ENCODE results near the gene ABO.
"Not testable (repeated sequence)": the region's sequence is repeated elsewhere in the genome, so short reads cannot be mapped to it uniquely, and the experiment has no call there.

ABO gene

DNA sequence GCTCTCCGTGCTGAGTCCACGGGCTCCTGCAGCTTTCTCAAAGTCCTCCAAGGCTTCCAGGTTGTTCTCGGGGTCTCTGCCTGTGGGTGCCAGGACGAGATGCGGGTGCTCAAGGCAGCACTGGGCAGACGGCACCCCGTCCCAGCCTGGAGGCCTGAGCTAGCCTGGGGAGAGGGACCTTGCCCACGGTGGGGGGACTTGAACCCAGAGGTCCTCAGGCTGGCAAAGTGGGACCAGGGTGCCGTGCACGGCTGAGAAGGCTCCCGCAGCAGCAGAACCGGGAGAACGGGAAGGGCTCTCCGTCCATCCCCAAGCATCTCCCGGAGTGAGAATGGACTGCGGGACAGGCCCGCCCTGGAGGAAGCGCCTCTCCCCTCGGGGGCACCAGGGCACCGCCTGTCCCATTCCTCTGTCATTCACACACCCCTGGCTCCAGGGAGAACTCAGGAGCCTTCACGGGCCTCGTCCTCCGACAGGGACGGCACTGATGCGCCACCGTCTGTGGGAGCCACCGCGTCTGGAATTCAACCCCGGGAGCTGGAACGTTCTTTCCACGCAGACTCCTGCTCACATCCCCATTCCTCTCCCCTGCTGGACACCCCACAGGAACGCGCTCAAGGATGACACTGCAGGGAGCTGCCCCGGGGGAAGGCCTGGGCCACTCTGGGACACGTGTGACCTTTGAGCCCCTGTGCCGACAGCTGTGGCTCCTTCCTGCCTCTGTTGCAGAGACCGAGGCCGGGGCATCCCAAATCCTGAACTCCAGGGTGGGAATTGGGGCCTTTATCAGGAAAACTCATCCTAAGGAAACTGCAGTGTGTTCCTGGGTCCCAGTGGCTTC is 49.6 kb downstream of the ABO start:
- DNase-seq (ENCODE audit: low read depth), result no peak

DNA sequence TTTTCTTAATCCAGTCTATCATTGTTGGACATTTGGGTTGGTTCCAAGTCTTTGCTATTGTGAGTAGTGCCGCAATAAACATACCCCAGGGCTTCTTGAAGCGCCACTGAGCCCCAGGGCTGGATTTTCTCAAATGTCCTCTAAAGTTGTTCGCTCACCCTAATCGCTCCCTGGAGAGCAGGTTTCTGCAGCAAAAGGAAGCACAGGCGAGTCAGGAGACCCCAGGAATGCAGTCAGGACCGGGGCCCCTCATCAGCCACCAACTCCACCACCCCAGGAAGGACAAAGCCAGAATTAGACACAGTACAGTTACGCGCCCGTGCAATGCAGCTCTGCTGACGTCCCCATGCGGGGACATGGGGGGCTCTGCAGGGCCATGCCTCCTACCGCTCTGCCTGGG is 50.2 kb downstream of the ABO start:
- no peak for DNase-seq (ENCODE audit: low read depth)

DNA sequence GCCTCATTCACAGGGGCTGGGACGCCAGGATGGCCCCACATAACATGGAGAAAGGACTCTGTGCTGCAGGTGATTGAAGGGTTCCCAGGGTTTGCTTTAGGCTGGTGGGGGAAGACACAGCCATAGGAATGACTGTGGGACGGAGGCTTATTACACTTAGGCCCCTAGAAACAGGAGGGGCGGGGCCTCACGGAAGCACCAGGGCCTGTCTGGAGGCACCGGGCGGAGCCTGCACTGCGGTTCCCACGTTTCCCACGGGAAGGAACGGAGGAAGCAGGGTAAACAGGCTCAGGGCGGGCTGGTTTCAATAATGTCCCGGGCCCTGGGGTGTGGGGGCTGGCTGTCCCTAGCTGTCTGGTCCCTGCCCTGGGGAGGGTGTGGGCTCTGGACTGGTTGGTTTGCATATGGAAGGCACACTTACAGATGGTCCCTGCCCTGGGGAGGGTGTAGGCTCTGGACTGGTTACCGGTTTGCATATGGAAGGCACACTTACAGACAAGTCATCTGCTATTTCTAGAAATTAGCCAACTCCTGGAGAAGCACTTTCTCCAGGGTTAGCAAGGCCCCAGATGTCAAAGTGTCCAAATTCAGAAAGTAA is 51.7 kb downstream of the ABO start:
- not testable (repeated sequence) for DNase-seq (ENCODE audit: low read depth)

DNA sequence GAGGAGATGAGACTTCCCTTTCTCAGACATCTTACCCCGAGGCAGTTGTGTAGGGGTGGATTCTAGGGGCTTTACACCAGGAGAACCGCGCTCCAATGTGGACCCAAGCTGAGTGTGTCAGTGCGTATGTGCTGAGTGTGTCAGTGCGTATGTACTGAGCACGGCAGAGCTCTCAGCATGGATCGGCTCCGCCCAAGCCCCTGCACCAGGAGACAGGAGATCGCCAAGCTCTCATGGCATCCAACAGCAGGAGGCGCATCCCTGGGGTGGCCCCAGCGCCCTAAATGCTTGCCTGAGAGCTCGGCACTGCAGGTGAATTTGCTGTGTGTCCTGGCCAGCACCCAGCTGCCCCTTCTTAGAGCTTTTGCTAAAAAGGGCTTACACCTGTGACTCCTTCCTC is 53.0 kb downstream of the ABO start:
- DNase-seq (ENCODE audit: low read depth), result not testable (repeated sequence)

DNA sequence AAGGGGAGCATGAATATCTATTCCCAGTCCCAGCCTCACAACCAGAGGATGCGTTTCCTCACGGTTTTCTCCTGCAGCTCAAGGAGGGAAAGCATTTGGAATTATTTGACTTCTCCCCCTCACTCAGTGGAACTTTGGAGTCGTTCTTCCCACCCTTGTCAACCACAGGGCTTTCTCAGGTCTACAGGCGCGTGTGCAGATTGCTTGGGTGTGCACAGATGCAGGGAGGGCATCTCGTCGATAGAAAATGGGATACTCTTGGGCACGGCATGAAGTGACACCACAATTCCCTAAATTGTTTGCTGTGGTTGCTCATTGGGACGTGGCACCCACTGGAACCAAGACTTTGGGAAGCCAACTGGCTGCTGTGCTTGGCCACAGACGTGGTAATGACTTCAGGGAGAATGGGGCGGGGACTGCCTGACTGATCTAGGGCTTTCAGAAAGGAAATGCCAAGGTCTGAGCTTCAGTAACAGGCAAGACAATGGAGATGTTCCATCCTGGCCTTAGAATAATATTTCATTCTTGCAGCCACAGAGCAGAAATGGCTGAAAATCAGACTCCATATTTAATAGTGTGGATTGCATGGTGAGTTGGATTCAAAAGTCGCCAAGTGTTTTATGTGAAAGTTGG is 53.7 kb downstream of the ABO start:
- no peak for DNase-seq (ENCODE audit: low read depth)

DNA sequence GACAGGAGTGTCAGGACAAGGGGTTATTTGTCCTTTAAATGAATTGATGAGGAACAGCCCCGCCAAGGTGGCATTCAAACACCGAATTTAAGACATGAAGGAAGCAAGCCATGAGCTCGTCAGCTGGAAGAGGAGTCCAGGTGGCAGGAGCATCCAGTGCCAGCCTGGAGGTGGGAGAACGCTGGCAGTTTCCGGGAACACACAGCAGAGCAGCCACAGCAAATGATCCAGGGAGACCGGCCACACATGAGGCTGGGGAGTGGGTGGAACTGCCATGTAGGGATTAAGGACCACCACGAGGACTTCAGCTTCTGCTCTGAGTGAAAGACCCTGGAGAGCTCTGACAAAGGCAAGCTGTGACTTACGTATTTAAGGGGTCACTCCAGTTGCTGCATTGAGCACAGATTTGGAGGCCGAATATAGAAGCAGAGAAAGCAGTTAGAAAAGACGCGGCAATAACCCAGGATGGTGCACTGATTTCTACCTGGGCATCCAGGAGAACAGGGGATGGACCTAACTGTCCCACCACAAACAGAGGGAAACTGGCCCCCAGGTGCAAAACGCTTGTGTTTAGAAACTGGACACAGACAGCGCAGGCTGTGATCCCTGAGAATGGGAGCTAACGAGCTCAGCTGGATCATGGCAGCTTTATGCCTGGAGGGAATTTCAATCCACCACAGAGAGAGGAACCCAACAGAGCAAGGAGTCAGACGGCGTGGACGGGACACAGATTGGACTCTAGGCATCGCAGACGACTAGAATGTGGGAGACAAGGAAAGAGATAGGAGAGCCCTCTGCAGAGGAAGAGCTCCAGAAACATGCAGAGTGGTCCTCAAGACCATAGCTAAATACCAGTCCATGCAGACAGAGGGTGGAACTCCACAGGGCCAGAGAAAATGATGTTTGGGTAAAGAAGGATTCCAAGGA is 56.7 kb downstream of the ABO start:
- DNase-seq (ENCODE audit: low read depth), result not testable (repeated sequence)

DNA sequence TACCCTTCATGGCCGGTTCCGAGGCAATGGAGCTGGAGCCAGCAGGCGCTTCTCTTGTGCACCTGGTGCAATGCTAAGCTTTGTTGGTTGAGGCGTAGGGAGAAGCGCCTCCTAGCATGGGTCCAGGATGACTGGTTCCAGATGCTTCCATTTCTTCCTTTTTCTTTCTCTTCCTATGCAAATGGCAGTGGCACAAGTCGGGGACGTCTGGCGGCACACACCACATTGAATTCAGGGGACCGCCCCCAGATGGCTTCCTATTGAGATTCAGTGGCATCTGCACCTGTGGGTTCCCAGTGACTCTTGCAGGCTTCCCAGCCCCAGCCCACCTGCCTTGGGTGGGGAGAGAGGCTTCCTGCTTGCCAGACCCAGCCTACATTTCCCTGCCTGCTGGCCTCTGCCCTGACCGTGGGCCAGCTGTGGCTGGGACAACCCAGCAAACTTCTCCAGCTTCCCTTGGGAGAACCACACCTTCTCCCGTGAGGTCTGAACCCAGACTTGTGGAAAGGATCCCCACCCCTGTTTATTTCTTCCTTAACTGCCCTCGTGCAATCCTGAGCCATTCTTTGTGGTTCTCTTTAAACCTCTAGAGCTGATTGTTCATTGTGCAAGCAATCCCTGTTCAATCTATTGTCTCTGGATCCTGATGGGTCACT is 57.5 kb downstream of the ABO start:
- DNase-seq (ENCODE audit: low read depth), result not testable (repeated sequence)

DNA sequence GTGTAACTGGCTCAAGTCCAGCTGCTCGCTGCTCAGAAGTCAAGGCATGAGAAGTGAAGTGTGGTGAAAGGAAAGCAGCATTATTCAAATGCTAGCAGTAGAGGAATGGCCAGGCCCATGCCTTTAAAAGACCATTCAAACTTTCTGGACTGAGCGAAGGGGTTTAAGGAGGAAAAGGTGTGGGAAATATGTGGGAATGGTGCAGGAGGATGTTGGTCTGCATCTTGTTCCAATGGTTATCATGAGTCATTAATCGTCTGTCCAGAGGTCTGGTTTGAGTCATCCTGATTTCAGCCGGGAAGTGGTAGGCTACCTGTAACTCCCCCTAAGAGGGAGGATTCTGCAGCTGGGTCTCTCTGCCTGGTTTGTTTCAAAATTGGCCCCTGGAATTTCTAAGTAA is 60.7 kb downstream of the ABO start:
- DNase-seq (ENCODE audit: low read depth), result not testable (repeated sequence)

DNA sequence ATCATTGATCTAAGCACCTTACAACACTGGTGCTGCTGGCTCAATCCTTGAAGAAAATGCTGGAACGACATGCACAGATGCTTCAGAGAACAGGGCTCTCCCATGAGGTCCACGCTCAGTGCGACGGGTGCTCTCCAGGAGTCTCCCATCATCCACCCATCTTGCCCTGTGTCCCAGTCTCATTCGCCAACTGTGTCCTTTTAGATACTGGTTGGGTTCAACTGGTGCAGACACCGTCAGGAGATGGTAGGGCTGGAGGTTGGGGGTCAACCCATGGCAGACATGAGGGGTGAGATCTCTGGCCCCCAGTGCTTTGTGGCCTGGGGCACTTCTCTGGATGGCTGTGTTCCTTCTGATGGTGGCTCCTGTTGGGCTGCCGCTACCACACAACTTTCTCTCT is 64.4 kb downstream of the ABO start:
- DNase-seq (ENCODE audit: low read depth), result no peak

DNA sequence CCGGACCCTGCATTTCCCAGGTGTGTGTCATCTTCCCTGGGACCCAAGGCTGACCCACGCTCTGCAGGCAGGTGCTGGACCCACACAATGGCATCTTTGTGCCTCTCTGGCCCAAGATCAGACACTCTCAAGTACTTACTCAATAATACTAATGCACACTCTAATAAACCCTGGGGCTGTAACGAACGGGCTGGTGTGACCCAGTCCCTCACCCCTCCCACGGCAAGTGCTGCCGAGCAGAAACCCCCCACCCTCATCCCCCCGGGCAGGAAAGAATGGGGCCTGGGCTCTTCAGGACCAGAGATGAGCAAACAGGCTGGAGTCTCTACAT is 64.8 kb downstream of the ABO start:
- DNase-seq (ENCODE audit: low read depth), result no peak

DNA sequence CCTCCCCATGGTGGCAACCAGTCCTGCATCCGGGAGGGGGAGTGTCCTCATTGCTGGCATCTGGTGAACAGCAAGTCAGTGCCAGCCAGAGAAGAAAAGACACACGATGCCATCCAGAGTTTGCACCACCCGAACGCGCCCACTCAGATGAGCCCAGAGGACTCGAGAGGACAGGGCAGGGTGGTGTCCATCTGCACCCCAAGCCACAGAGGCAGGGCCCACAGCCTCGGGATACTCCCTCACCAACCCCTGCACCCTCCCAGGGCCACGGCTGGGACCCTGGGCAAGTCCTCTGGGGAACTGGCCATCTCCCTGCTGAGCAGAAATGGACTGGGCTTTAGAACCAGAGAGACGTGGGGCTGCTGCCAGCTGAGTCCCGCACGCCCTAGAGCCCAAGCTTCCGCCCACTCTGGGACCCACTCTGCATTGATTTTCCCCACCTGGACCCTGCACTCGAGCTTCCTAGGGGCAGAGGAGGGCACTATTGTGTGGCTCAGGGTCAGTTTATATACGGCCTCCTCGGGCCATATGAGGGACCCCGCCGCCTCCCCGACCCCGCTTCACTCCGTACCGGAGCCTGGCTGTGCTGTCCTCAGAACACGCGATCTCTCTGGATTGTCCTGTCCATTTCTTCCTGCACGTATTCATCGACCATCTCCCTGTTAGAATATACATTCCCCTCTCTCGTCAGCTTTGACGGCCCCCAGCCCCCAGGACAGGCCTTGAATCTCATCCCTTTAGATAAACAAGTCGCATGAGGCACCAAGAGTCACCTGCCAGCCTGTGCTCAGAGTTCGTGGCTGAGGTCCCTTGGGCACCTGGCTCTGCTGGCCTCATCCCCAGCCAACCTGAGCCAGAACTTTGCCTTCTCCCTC is 65.4 kb downstream of the ABO start:
- DNase-seq (ENCODE audit: low read depth), result not testable (repeated sequence)

DNA sequence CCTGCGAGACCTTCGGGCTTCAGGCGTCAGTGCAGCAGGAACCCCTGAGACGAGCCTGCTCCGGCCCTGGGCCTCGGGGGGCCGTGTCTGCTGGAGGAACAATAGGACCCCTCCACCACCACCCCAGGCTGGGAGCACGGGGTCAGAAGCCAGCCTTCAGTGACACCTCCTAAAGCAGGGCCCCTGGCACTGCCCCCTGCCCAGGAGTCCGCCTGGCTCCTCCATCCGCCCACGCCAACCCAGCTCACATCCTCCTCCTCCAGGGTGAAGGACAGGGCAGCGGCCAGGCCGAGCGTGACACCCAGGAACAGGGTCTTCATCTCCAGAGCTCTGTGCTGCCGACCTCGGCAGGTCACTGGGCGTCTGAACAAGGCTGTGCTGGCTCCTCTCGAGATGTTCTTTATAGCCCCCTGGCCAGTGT is 66.1 kb downstream of the ABO start, which contains the start of gene OBP2B:
Gene OBP2B (minus strand): TSS at position 371 of the 421 bp plus-strand sequence. CDS start 51 bp downstream, at position 320.
- not testable (repeated sequence) for DNase-seq (ENCODE audit: low read depth)

DNA sequence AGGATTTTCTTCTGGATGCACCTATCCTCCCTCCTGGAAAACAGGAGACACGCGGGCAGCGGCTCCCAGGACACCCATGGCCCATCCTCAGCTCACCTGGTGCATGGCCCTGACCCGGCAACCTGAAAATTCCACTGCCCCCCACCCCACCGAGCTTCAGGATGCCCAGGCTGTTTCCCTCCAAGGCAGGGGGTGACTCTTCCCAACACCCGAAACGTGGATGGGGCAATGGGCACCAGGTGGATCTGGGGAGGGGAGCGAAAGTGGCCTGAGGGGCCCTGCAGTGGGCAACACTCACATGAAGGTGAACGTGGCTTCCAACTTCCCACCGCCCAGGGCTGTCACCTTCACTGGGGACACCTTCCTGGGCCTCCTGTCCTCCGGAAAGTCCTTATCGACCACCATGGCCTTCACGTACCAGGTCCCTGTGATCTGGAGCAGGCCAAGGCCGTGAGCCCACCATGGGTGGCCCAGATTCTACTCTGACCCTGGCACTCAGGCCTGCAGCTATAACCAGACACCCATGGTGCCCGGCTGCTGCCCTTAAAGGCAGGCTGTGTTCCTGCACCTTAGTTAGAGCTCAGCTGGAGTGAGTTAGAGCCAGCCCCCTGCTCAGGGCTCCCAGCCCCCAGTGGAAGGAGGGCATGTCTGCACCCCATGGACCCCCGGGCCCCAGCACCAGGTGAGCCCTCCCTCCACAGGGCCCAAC is 66.7 kb downstream of the ABO start:
- not testable (repeated sequence) for DNase-seq (ENCODE audit: low read depth)

DNA sequence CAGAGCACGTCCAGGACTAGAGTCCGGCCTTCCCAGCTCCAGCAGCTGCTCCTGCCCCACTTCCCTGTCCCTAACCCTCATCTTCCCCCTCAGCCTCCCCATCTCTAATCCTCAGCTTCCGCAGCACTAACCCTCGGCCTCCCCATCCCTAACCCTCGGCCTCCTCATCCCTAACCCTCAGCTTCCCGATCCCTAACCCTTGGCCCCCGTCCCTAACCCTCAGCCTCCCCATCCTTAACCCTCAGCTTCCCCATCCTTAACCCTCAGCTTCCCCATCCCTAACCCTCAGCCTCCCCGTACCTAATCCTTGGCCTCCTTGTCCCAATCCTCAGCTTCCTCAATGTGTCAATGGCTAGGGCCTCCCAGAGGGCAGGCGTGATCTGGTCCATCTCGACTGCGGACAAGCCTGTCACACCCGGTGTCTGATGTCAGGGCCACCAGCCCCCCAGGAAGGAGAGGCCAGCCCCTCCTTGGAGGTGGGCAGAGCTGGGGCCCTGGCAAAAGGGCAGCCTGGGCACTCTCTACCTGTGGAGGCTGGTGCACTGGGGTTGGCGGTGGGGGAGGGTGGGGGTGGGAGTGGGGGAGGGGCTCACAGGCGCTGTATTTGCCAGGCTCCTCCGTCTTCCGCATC is 67.3 kb downstream of the ABO start:
- DNase-seq (ENCODE audit: low read depth), result no peak

DNA sequence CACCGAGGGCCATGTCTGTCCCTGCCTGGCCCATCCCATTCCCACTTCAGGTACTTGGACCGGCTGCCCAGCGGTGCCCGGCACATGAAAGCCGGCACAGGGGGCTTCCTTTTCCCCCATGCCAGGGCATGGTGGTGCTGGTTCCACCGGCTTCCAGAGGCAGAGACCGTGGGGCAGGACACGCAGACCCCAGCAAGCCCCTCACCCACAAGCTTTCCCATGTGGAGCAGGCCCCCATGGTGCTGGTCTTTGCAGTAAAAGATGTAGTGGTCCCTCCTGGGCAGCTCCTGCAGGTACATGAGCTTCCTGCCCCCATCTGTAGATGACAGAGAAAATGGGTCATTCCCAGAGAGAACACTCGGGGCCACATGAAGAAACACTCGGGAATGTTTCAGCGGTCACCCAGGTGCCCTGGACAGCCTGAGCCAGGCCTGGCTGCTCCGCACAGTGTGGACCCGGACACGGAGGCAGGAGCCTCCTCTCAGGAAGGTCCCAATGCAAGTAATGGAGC is 67.9 kb downstream of the ABO start:
- DNase-seq (ENCODE audit: low read depth), result no peak

DNA sequence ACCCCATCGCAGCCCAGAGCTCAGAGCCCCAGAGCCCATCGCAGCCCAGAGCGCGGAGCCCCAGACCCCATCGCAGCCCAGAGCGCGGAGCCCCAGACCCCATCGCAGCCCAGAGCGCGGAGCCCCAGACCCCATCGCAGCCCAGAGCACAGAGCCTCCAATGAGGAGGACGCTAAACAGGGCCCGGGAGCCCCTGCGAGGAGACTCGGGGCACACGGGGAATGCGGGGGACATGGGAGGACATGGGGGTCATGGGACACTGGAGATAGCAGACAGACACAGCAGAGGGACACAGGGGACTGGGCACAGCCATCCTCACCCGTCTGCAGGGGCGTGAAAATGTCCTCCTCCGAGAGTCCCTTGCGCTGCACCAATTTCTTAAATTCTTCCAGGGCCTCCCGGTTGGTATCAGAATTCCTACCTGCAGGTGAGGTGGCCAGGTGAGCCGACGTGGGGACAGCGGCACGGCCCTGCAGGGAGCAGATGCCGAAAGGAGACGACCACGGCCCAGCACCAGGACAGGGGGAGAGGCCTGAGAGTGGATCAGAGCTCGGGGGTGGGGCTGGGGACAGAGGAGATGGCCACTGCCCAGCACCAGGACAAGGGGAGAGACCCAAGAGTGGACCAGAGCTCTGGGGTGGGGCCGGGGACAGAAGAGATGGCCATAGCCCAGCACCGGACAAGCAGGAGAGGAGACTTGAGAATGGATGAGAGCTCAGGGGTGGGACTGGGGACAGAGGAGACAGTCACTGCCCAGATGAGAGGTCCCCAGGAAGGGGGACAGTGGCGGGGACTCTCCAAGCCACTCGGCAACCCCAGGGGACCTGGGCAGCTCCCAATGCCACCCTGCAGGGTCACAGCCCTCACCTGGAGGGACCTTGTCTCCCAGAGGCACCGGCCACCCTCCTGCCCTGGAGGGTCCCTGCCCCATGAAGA is 68.7 kb downstream of the ABO start:
- no peak for DNase-seq (ENCODE audit: low read depth)

DNA sequence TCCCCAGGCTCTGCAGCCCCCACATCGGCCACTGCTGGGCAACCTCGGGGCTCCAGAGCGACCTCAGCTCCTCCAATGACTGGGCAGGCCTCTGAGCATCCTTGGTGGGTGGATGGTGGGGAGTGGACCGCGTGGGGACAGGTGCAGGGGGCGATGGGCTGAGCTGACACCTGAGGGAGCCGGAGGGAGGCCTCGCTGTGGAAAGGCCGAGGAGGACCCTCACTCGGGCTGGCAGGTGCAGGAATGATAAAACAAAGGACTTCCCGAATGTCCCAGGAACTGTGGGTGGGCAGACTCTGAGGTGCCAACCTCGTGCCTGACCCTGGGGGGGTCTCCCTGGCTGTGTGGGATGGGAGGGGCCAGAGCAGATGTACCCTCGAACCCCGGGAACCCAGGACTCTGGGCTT is 69.5 kb downstream of the ABO start:
- DNase-seq (ENCODE audit: low read depth), result not testable (repeated sequence)
